MM.1S (cell line): Measurements from ENCODE around the gene DACT2.

Experiments used
- EZH2 ChIP-seq: fragments of 300-600 bp; sonication (generic); optimal IDR thresholded peaks from 2 replicates; pipeline ENCODE3; 2017; ENCODE audit warnings: low read depth, mild to moderate bottlenecking, antibody characterized with exemption, low read length, mixed read lengths
- TF ChIP-seq, protein P1 (sequence below): fragments of 300-600 bp; sonication (generic); IDR thresholded peaks from 2 replicates; pipeline ENCODE4 v1.5.1; 2016; ENCODE audit warnings: antibody characterized with exemption, low read length, mixed read lengths

DNA sequence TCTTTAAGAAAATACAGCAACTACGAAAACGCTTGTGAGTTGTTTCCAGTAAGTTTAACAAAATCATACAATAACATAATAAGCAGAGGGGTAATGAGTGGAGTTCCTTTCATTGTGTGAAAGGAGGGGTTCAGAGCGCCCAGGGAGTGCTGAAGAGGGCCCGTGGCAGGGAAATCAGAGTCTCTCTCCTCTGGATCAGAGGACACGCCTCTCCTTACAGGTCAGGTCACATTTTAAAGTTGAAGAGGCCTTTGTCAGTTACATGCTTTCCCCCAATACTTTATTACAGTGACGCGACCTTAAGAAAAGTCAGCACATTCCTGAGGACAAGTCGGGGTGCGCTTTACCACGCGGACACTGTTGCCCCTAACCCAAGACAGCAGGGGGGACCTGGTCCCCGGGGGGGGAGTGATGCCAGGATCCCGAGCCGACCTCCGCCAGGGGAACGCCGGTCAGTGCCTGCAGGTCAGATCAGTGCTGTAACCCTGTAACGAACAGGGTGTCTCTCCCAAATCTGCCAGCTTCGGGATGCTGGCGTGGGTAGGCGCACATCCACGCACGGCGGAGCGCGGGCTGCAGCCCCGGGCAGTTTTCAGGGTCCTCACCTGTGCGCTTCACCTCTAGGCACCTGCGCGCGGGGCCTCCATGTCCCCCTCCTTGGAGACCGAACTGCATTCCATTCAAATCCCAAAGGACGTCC is 848 bp downstream of the DACT2 start:
- TF ChIP-seq, protein P1, sequence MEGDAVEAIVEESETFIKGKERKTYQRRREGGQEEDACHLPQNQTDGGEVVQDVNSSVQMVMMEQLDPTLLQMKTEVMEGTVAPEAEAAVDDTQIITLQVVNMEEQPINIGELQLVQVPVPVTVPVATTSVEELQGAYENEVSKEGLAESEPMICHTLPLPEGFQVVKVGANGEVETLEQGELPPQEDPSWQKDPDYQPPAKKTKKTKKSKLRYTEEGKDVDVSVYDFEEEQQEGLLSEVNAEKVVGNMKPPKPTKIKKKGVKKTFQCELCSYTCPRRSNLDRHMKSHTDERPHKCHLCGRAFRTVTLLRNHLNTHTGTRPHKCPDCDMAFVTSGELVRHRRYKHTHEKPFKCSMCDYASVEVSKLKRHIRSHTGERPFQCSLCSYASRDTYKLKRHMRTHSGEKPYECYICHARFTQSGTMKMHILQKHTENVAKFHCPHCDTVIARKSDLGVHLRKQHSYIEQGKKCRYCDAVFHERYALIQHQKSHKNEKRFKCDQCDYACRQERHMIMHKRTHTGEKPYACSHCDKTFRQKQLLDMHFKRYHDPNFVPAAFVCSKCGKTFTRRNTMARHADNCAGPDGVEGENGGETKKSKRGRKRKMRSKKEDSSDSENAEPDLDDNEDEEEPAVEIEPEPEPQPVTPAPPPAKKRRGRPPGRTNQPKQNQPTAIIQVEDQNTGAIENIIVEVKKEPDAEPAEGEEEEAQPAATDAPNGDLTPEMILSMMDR = no peak
- no peak for TF ChIP-seq EZH2
